ENCODE results near the gene NCOA3.

The NCOA3 gene

DNA sequence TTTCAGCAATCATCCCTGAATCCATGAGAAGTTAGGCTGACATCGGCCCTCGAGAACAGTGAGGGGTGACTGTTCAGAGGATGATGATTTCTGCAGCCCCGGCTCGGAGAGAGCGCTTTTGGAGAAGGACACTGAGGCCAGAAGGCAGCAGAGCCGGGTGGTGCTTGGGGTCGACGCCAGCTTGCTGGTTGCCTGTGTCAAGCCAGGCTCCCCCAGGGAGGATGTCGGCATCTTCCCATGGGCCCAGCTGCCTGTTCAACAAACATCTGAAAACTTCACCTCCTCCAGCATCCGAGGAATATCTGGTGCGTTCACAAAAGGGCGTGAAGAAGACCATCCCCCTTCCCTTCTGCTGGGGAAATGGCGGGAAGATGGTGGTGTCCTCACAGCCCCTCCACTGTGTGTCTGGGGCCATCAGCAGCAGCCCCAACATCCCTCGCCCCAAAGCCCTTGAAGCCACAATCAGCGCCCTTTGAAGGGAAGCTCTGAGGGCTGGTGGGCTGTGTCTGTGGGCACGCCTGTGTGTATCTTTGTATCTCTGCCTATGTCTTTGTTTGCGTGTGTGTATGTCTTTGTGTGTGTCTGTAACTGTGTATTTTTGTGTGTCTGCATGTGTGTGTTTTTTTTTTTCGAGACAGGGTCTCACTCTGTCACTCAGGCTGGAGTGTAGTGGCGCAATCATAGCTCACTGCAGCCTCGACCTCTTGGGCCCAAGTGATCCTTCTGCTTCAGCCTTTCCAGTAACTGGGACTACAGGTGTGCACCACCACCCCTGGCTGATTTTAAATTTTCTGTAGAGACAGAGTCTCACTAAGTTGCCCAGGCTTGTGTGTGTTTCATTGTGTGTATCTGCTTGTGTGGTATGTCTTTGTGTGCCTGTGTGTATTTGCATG lies 185.7 kb downstream of the NCOA3 start:
- no peak for TF ChIP-seq EZH2 (IDR thresholded peaks at IDR 0.05; ENCODE audit: borderline replicate concordance, low read length)
- TF ChIP-seq, protein P1, sequence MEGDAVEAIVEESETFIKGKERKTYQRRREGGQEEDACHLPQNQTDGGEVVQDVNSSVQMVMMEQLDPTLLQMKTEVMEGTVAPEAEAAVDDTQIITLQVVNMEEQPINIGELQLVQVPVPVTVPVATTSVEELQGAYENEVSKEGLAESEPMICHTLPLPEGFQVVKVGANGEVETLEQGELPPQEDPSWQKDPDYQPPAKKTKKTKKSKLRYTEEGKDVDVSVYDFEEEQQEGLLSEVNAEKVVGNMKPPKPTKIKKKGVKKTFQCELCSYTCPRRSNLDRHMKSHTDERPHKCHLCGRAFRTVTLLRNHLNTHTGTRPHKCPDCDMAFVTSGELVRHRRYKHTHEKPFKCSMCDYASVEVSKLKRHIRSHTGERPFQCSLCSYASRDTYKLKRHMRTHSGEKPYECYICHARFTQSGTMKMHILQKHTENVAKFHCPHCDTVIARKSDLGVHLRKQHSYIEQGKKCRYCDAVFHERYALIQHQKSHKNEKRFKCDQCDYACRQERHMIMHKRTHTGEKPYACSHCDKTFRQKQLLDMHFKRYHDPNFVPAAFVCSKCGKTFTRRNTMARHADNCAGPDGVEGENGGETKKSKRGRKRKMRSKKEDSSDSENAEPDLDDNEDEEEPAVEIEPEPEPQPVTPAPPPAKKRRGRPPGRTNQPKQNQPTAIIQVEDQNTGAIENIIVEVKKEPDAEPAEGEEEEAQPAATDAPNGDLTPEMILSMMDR (IDR thresholded peaks at IDR 0.05; ENCODE audit: low read length) = no peak
- Histone ChIP-seq H3K9me3 (ENCODE audit: low read length) (no peaks in the 10 kb centered on the region), H3K4me3 (ENCODE audit: low read depth, low read length, poor library complexity, severe bottlenecking) (no peak overlapping the region), H3K4me2 (ENCODE audit: low read length) (no peak overlapping the region), H2AFZ (ENCODE audit: low read length) (no peak overlapping the region), H3K27ac (ENCODE audit: low read depth, low read length, poor library complexity, severe bottlenecking) (no peak overlapping the region), H3K27me3 (ENCODE audit: insufficient read depth, low read length) (no peaks in the 10 kb centered on the region; the same call in 1 of the 2 replicates), H3F3A (ENCODE audit: insufficient read depth, low read length) (no peaks in the 10 kb centered on the region), H3K36me3 (ENCODE audit: insufficient read depth, low read length) (no peaks in the 10 kb centered on the region), H3K4me1 (ENCODE audit: insufficient read depth, low read length, severe bottlenecking) (no peaks in the 10 kb centered on the region), H4K20me1 (ENCODE audit: insufficient read depth, low read length) (no peaks in the 10 kb centered on the region), H3K9me2 (ENCODE audit: low read depth, low read length) (no peaks in the 10 kb centered on the region), H3K79me2 (ENCODE audit: insufficient read depth, low read length) (no peaks in the 10 kb centered on the region), H3K9ac (ENCODE audit: low read length) (no peak overlapping the region)

DNA sequence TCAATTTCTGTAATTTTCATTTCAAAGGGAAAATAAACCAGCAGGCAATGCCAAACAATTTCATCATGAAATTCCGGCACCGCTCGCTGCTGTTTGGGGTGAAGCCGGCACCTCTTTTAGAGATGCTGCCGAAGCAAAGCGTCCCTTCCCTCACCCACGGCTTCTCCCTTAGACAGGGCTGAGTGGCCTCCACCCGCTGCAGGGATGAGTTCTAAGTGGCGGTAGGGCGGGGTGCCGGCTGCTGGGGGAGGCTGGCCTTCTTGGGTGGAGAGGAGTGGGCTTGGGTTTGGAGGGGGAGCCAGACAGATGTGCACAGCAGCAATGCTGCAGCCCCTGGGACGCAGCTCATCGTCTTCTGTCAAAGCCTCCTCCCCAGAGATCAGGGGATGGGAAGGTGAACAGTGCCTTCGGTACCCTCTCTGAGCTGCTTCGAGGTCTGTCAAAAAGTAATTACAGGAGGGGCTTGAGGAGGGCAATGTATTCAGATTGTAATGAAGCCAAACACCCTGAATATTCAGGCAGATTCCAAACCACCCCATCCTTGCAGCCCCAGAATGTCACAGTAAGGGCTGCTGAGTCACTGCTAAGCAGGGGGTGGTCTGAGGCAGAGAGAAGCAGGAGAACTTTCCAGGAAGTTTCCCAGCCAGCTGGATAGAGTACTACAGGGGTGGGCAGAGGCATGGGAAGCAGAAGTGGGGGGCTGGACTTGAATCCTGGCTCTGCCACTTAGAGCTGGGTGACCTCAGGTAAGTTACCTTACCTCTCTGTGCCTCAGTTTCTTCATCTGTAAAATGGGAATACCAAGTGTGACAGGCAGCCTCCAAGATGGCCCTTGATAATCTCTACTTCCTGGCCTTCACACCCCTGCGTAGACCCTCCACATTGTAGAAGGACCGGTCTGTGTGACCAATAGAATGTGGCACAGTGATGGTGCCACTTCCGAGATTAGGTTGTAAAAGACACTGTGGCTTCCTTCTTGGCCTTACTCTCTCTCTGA lies 187.0 kb downstream of the NCOA3 start:
- Histone ChIP-seq H3K79me2 (ENCODE audit: insufficient read depth, low read length) (no peaks in the 10 kb centered on the region), H3K9ac (ENCODE audit: low read length) (no peak overlapping the region), H4K20me1 (ENCODE audit: insufficient read depth, low read length) (no peaks in the 10 kb centered on the region), H3F3A (ENCODE audit: insufficient read depth, low read length) (no peaks in the 10 kb centered on the region), H2AFZ (ENCODE audit: low read length) (no peak overlapping the region), H3K4me2 (ENCODE audit: low read length) (no peak overlapping the region), H3K27me3 (ENCODE audit: insufficient read depth, low read length) (no peaks in the 10 kb centered on the region; the same call in 1 of the 2 replicates), H3K9me3 (ENCODE audit: low read length) (no peaks in the 10 kb centered on the region), H3K4me1 (ENCODE audit: insufficient read depth, low read length, severe bottlenecking) (no peaks in the 10 kb centered on the region), H3K9me2 (ENCODE audit: low read depth, low read length) (no peaks in the 10 kb centered on the region), H3K27ac (ENCODE audit: low read depth, low read length, poor library complexity, severe bottlenecking) (no peak overlapping the region), H3K36me3 (ENCODE audit: insufficient read depth, low read length) (no peaks in the 10 kb centered on the region), H3K4me3 (ENCODE audit: low read depth, low read length, poor library complexity, severe bottlenecking) (no peak overlapping the region)
- no peak for TF ChIP-seq EZH2 (IDR thresholded peaks at IDR 0.05; ENCODE audit: borderline replicate concordance, low read length)
- TF ChIP-seq, protein P1 (IDR thresholded peaks at IDR 0.05; ENCODE audit: low read length) = no peak

DNA sequence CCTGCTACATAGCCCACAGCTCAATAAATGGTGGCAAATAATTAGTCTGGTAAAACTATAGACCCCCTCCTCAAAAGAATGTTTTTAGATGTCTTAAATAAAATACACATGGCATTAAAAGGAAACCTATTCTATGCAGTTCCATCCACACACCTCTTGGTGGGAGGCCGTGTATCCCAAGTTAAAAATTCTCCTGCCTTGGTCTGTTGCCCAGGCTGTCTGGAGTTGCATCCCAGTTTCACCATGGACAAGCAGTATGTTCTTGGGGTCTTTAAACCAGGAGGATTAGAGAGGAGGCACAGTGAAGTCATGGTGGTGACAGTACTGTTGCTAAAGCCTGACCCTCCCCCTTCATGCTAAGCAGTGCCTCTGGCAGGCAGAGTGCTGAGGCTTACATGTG lies 188.0 kb downstream of the NCOA3 start:
- no peaks in the 10 kb centered on the region; the same call in 1 of the 2 replicates for H3K27me3 ChIP-seq (ENCODE audit: insufficient read depth, low read length)
- H3K9ac ChIP-seq (ENCODE audit: low read length) = no peak overlapping the region
- no peaks in the 10 kb centered on the region for H3F3A ChIP-seq (ENCODE audit: insufficient read depth, low read length)
- H3K4me3 ChIP-seq (ENCODE audit: low read depth, low read length, poor library complexity, severe bottlenecking) = no peak overlapping the region
- H4K20me1 ChIP-seq (ENCODE audit: insufficient read depth, low read length) = no peaks in the 10 kb centered on the region
- no peaks in the 10 kb centered on the region for H3K36me3 ChIP-seq (ENCODE audit: insufficient read depth, low read length)
- no peak overlapping the region for H3K27ac ChIP-seq (ENCODE audit: low read depth, low read length, poor library complexity, severe bottlenecking)
- H2AFZ ChIP-seq (ENCODE audit: low read length) = no peak overlapping the region
- H3K79me2 ChIP-seq (ENCODE audit: insufficient read depth, low read length) = no peaks in the 10 kb centered on the region
- no peaks in the 10 kb centered on the region for H3K9me2 ChIP-seq (ENCODE audit: low read depth, low read length)
- no peak overlapping the region for H3K4me2 ChIP-seq (ENCODE audit: low read length)
- no peak for TF ChIP-seq EZH2 (IDR thresholded peaks at IDR 0.05; ENCODE audit: borderline replicate concordance, low read length)
- TF ChIP-seq, protein P1 (IDR thresholded peaks at IDR 0.05; ENCODE audit: low read length) = no peak
- H3K9me3 ChIP-seq (ENCODE audit: low read length) = no peaks in the 10 kb centered on the region
- no peaks in the 10 kb centered on the region for H3K4me1 ChIP-seq (ENCODE audit: insufficient read depth, low read length, severe bottlenecking)

Data from OCI-LY1 (cell line).